GM12864 (cell line): ENCODE data around the gene CACNA1C.

Experiments used
- DNase-seq: peaks from one replicate; pipeline ENCODE4 v3.0.0-alpha.2; 2011; ENCODE audit warnings: low read depth
- H3K4me3 ChIP-seq: 2 replicates; pipeline ENCODE4 v1.5.1; 2011; ENCODE audit warnings: mild to moderate bottlenecking, low read depth, low read length, control low read depth
- TF ChIP-seq, protein P1 (sequence below): IDR thresholded peaks from 2 replicates; pipeline ENCODE4 v1.5.1; 2011; ENCODE audit warnings: low read depth, mild to moderate bottlenecking, moderate library complexity, low read length, control low read depth, inconsistent platforms; ENCODE audit errors: missing control alignments

The CACNA1C gene

DNA sequence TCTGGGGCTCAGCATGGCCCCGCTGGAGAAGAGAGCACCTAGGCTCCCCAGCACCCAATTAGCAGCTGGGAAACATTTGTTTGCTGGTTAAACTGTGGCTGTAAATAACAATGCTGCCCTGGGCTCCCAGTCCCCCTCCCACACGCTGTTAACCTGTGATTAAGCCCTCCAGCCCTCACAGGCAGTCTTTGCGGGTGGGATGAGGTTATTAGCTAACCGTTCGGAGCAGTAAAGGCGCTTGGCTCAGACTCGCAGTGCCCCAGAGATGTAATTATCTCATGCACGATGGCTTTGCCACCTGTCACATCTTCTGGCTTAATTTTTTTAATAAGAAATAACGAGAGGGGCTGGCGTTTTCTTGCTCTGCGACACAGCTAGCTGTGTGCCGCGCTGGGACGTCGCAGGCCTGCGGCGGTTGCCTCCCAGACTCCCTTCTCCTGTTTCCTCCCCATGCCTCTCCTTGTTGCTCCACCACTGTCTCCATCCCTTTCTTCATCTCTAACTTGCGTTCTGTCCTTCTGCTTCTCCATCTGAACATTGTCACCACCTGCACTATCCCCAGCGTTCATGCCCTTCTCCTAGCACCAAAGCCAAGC lies 502.8 kb downstream of the CACNA1C start:
- no peak for DNase-seq
- H3K4me3 ChIP-seq = no peak overlapping the region
- TF ChIP-seq, protein P1, sequence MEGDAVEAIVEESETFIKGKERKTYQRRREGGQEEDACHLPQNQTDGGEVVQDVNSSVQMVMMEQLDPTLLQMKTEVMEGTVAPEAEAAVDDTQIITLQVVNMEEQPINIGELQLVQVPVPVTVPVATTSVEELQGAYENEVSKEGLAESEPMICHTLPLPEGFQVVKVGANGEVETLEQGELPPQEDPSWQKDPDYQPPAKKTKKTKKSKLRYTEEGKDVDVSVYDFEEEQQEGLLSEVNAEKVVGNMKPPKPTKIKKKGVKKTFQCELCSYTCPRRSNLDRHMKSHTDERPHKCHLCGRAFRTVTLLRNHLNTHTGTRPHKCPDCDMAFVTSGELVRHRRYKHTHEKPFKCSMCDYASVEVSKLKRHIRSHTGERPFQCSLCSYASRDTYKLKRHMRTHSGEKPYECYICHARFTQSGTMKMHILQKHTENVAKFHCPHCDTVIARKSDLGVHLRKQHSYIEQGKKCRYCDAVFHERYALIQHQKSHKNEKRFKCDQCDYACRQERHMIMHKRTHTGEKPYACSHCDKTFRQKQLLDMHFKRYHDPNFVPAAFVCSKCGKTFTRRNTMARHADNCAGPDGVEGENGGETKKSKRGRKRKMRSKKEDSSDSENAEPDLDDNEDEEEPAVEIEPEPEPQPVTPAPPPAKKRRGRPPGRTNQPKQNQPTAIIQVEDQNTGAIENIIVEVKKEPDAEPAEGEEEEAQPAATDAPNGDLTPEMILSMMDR = no peak

DNA sequence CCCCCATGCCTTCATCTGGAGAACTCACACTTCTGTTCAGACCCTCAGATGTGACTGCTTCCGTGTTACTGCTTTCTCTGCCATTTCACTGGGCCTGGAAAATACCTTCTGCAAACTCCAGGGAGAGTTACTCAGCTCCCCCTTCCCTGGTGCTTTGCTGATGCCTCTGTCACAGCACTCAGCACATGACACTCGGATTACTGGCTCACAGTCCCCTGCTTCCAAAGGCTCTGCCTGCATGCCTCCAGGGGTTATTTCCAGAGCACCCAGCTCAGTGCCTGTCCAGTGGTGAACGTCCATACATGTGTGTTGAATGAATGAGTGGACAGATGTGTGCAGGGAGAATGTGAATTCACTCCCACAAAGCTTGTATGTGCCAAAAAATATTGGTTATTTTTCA lies 504.8 kb downstream of the CACNA1C start:
- TF ChIP-seq, protein P1 = no peak
- no peak overlapping the region for H3K4me3 ChIP-seq
- DNase-seq = no peak

DNA sequence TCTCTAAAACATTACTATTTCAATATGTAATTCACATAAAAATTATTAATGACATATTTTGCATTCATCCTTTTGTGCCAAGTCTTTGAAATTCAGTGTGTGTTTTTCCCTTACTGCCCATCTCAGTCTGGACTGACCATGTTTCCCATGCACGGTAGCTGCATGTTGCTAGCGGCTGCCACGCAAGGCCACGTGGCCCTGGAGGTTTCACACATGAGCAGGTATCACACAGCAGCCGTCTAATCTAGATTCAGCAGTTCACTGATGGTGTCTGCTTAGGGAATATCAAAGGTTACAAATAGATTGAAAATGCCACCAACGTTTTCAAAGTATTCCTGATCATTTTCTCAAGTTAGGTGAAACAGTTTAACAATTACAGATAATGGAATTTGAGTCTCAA lies 507.1 kb downstream of the CACNA1C start:
- TF ChIP-seq, protein P1 = no peak
- no peak for DNase-seq
- H3K4me3 ChIP-seq = no peak overlapping the region

DNA sequence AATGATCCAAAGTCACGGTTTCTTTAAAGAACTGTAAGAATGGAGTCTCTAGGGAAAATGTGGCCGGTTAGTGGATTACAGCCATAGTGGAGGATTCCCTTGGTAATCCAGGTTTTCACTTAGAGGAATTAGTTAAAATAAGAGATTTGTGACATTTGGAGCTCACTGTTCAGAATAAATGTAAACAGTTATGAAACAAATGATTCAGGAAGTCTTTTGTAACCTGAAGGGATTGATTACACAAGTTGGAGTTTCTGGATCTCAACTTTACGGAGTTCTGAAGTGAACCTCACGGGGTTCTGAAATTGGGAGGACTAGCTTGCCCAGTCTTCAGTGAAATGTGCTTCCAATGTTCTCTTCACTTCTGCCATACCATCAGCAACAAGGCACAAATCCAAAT lies 507.6 kb downstream of the CACNA1C start:
- no peak for DNase-seq
- H3K4me3 ChIP-seq = no peak overlapping the region
- TF ChIP-seq, protein P1 = no peak

- no peak overlapping the region for H3K4me3 ChIP-seq
- TF ChIP-seq, protein P1 = no peak
- DNase-seq = no peak
Observed at GRCh38 chr12:2561367-2561766, 508.6 kb downstream of the CACNA1C start.

DNA sequence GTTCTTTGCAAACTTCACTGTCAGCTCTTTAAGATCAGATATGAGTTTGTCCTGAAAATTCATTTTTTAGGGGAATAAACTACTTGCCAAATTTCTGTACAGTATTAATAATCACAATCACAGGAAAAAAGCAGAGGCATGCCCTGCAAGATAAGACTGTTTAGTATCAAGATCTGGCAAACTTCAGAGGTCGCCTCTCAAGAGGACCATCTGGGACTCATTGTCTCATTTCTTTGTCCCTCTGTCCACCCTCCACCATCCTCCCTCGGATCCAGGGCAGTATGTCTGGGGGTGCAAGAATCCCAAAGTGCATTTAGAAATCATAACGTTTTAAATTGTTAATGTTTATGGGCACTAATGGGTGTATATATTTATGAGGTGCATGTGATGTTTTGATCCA lies 509.6 kb downstream of the CACNA1C start:
- H3K4me3 ChIP-seq = no peak overlapping the region
- no peak for DNase-seq
- TF ChIP-seq, protein P1 = no peak

GRCh38 chr12:2563709-2564108 lies 510.9 kb downstream of the CACNA1C start:
- no peak for DNase-seq
- TF ChIP-seq, protein P1 = no peak

More at GRCh38 chr12:2563709-2564108, 510.9 kb downstream of the CACNA1C start:
- no peak overlapping the region for H3K4me3 ChIP-seq
